GM12874 (cell line): ENCODE data around the gene SH3BGRL2.

Source experiments
- CTCF ChIP-seq: IDR thresholded peaks from 2 replicates; pipeline ENCODE4 v1.5.1; 2011; ENCODE audit warnings: low read depth, mild to moderate bottlenecking, control low read depth, low read length, moderate library complexity; ENCODE audit not compliant: insufficient read depth

The SH3BGRL2 gene

GRCh38 chr6:79673947-79674346 lies 42.8 kb downstream of the SH3BGRL2 start:
- TF ChIP-seq CTCF = no peak

- TF ChIP-seq CTCF = no peak
These were observed 45.9 kb downstream of the SH3BGRL2 start for GRCh38 chr6:79676785-79677736.

DNA sequence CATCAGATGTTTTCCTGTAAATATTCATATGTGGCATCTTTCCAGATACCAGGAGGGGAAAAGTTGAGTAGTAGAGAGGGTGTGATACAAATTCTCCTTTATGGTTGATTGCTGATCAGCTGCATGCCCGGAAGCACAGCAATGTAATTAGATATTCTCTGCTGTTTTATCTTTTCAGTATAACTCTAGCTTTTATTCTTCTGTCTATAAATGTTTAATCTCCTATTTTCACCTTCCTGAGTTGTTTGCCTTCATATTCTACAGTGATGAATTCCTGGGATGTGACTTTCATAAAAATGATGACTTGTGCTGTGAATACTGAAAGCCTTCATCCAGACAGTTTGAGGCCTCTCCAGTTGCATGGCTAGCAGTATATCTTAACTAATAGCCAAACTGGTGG lies 53.7 kb downstream of the SH3BGRL2 start:
- TF ChIP-seq CTCF = no peak

DNA sequence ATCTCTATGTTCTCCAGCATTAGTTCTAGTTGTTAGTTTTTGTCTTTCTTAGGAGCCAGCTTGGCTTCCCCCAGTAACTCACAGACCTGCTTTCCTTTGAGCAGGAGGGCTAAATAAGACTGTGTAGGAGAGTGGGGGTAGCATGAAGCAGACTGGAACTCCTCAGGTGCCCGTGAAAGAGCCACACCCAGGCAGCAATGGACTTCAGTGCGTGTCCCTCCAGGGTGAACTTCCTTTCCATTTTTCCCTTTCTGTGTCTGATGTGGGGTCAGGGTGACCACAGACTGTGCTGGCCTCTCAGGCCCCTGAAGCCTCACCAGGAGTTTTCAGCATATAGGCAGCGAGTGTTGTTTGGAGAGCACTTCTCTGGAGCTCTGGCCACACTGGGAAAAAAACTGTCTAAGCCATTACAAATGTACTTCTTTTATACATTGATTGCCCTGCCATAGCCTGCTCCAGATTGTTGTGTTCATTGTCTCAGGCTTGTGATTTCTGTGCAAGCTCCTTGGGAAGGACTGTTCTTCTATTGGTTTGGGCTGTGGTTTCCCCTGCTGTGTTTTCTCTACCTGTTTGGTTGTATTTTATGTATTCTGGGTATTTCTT lies 55.7 kb downstream of the SH3BGRL2 start:
- TF ChIP-seq CTCF = no peak

DNA sequence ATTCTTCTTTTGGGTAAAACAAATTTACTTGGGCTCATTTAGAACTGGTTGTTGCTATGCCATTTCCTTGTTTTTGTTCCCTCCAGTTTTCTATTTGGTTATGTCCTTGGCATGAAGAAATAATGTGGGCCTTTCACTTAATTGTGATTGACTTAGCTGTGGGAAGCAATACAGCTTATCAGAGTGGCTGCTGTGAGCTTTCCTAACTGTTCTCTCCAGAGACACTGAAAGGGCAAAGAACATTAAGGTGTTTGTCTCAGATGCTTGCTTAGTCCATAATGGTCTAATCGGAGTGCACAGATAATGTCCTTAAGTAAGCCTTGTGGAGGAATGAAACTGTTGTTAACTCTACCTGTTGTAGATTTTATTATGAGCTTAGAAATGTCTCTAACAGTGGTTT lies 56.6 kb downstream of the SH3BGRL2 start:
- no peak for TF ChIP-seq CTCF

DNA sequence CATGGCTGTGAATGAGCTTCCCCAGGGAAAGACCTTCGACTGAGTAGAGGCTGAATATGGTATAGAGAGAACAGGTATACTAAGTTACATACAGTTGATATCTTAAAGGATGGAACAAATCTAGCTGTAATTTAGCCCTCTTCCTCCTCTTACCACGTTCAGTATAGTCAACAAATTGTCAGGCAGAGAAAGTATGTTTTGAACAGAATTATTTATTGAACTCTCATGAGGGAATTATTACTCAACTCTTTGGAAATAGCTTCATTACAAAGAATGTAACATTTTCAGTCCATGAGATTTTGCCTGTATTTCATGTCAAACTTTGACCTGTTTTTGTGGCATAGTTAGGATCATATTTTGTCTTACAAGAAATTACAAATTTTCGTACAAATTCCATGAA lies 63.0 kb downstream of the SH3BGRL2 start:
- TF ChIP-seq CTCF = no peak

DNA sequence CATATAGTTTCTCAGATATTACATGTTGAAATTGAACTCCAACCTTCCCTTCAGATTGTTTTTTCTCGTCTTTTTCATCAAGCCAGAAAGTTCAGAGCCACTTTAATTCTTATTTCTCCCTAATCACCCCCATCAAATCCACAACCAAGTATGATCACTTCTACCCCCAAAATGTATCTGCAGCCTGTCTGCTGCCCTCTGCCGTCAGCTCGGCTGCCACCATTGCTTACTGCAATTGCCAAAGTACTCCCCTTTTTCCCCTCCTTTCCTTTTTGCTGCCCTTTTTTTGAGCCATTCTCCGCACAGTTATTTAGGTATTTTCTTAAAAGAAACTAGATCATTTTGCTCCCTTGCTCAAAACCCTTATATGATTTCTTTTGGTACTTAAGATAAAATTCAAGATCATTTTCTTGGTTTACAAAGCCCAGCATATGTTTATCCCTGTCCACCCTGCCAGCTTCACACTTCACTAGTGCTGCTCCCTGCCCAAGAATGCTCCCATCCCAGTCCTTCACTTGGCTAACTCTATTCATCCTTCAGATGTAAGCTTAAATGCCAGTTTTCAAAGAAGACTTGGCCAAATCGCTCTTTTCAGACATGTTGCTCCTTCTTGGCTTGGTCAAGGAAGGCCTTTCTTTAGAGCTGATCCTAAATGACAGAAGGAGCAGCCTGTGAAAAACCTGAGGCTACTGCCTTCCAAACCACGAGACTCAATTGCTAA lies 63.7 kb downstream of the SH3BGRL2 start:
- TF ChIP-seq CTCF = no peak
